GM12873 (cell line): ENCODE data around the gene PODN.

Source experiments
- CTCF ChIP-seq: IDR thresholded peaks from 2 replicates; pipeline ENCODE4 v1.5.1; 2012; ENCODE audit warnings: low read depth, mild to moderate bottlenecking, moderate library complexity, low read length, control low read depth; ENCODE audit not compliant: insufficient read depth; ENCODE audit errors: missing control alignments

The PODN gene

GRCh38 chr1:53108646-53109580, 46.9 kb downstream of the PODN start:
- no peak for TF ChIP-seq CTCF

DNA sequence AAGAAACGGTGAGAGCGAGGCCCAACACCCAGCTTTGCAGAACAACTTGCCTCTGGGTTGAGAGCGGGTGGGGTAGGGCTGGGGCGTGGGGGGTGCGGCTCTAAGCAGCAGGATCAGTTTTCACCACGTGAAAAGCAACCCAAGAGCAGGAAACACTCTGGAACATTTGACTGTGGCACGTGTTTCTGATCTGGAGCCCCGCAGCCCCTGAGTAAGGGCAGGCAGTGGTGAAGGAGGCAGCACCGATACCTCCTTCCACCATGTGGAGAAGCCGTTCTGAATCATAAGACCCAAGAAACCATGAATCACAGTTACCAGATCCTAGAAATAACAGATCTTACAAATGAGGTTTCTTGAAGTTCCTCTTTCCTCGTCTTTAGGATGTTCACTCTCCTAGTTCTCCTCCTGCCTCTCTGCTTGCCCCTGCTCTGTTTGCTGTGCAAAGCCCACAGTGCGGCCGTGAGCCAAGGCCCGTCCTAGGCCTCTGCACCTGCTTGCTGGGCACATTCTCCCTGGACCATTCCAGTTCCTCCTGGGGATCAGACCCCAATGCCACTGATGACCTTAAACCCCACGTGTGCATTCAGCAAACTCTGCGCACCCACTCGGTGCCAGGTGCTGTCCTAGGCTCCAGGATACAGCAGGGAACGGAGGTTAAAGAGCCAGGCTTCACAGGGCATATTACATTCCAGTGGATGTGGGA, 48.5 kb downstream of the PODN start:
- no peak for TF ChIP-seq CTCF

DNA sequence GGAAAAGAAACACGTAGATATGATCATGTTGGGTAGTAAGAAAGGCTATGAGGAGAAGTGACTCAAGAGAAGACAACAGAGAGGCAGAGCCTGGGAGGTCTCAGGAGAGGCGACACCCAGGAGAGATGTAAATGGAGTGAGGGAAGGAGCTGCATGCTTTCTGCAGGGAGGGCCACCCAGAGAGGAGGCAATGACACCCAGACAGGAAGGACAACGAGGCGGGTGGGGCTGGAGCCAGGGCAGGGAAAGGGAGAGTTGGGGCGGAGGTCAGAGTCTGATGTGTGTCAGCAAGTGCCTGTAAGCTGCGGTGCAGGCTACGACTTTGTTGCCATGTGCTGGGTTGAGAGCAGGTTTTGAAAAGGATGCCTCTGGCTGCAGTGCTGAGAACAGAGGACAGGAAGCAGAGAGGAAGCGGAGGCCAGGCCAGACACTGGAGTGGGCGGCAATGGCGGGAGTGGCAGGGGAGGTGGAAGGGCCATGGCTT, 49.1 kb downstream of the PODN start:
- TF ChIP-seq CTCF, result no peak

DNA sequence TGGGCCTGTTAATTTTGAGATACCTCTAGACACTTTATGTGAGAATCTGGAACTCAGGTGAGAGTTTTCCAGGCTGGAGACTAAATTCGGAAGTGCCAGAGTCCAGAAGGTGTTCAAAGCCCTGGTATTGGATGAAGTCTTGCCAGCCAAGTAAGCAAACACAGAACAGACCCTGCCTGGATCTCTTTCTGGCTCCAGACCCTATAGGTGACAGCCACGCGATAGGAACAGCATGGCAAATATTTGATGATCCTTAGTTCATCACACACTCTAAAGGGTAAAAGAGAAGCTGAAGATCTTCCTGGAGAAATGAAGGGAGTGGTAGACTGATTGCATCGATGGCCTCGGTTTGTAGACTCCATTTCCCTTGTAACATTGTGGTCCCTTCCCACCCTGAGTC, 49.7 kb downstream of the PODN start:
- no peak for TF ChIP-seq CTCF

DNA sequence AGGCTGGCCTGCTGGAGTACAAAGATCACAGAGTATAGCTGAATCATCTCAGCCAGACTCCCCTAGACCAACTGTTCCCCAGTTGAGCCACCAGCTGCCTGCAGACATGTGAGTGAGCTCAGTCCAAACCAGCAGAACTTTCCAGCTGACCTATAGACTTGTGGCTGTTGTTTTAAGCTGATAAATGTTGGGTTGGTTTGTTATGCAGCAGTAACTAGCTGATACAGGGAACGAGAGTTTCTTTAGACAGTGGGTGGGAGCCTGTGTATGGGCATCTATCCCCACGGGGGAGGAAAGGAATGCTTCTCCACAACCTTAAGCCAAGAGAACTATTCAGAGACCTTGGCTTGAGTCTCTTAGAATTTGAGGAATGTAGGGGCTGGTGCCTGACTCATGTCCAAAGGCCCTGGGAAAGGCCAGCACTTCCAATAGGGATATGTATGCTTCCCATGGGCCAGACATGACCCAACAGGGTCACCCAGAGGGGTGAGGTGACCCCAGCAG, 50.3 kb downstream of the PODN start:
- TF ChIP-seq CTCF, result no peak

DNA sequence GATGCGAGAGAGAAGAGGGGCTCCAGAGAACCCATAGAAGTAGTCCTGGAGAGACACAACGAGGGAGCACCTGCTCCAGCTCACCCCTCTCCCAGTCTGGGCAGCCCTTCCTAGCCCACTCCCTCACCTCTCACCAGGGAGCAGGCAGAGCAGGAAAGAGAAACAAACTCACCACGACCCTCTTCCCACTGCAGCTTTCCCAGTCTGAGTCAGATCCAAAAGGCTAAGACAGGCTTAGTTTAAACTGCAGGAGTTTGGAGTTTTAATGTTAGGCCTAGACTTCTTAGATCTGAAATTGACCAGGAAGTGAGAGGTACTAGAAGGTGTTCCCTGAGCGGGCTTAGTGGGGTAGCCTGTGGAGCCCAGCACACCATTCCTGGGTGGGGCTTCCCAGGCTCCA, 50.8 kb downstream of the PODN start:
- no peak for TF ChIP-seq CTCF

DNA sequence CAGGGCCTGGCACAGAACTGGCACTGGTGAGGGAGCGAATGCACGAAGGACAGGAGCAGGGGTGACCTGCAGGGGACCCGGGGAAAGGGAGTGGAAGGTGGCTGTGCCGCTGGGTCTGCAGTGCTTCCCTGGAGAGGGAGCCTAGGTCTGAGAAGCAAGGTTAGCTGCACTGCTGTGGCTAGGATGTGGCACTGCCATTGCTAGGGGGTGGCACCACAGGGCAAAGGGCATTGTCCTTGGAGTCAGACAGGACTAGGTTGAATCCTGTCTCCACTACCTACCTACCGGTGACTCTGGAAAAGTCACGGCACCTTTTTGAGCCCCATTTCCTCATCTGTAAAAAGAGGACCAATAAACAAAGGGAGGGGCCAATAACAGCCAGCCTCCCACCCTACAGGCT, 52.1 kb downstream of the PODN start:
- no peak for TF ChIP-seq CTCF
